Measurements from ENCODE around the gene EVC. TPM values are rescaled to one million over a fixed set of nuclear protein-coding genes. Genes with fewer than 3 reads are reported as not detected.

EVC gene
- total and polyA plus RNA-seq, 2 of the 8 experiments (the other 6 are each of a cell fraction or from before 2014, with no cell fraction given): 2.6 to 9.8 TPM

- Histone ChIP-seq H3K79me1 (ENCODE audit: low read depth, low read length) (no peaks in the 10 kb centered on the region), H3K4me2 (ENCODE audit: insufficient read depth in 1 of 2, low read depth in 2 of 2, low read length in 2 of 2) (no peak overlapping the region), H3K27ac (ENCODE audit: low read depth, low read length) (no peak overlapping the region), H4K20me1 (replicated peaks in 1 of 2; ENCODE audit: control insufficient read depth in 1 of 2, insufficient read depth in 2 of 2, low read length in 2 of 2) (no peaks in the 10 kb centered on the region), H4K5ac (ENCODE audit: insufficient read length, low read depth, low read length) (no peak overlapping the region), H2BK20ac (ENCODE audit: low read length) (no peak overlapping the region), H3K4me3 (ENCODE audit: extremely low read depth in 1 of 4, insufficient read depth in 2 of 4, low read depth in 3 of 4, low read length in 4 of 4) (no peak overlapping the region), H3K4me1 (replicated peaks in 1 of 4; ENCODE audit: control insufficient read depth in 3 of 4, insufficient read depth in 4 of 4, low read length in 3 of 4) (no peaks in the 10 kb centered on the region), H3K18ac (ENCODE audit: extremely low read depth, low read length) (no peak overlapping the region), H2BK120ac (replicated peaks; ENCODE audit: low read depth, low read length) (no peak overlapping the region), H3K36me3 (ENCODE audit: control insufficient read depth in 2 of 4, insufficient read depth in 4 of 4, low read length in 3 of 4) (peaks cover 0 to 4% (median 3%) of the 10 kb centered on the region in 4 experiments; a peak in 6 of 8 replicates), H3K79me2 (ENCODE audit: control insufficient read depth in 1 of 2, insufficient read depth in 2 of 2, low read length in 2 of 2) (no peaks in the 10 kb centered on the region), H3K9ac (replicated peaks in 1 of 4; ENCODE audit: extremely low read depth in 1 of 4, low read depth in 3 of 4, low read length in 3 of 4) (no peak overlapping the region), H3K56ac (replicated peaks; ENCODE audit: insufficient read length, low read depth, low read length) (no peak overlapping the region), H3K27me3 (replicated peaks in 1 of 4; ENCODE audit: control insufficient read depth in 3 of 4, extremely low read depth in 1 of 4, insufficient read depth in 3 of 4, low read length in 3 of 4) (no peaks in the 10 kb centered on the region), H4K91ac (replicated peaks; ENCODE audit: insufficient read length, low read length) (no peak overlapping the region), H3K4ac (replicated peaks; ENCODE audit: insufficient read length, low read depth, low read length) (no peak overlapping the region), H4K8ac (ENCODE audit: extremely low read depth, insufficient read depth, low read length) (no peak overlapping the region), H3K23ac (ENCODE audit: insufficient read length) (no peak overlapping the region), H2AFZ (ENCODE audit: low read length) (no peak overlapping the region), H3K23me2 (ENCODE audit: low read depth, low read length) (no peaks in the 10 kb centered on the region), H2BK12ac (ENCODE audit: low read depth, low read length) (no peak overlapping the region), H3K9me3 (ENCODE audit: insufficient read depth in 2 of 2, low read depth in 1 of 2, low read length in 1 of 2) (no peaks in the 10 kb centered on the region; a peak in 1 of 4 replicates), H2AK5ac (ENCODE audit: low read depth, low read length) (no peak overlapping the region), H2BK5ac (ENCODE audit: low read depth, low read length) (no peak overlapping the region), H2BK15ac (ENCODE audit: low read length) (no peak overlapping the region), H3K14ac (ENCODE audit: insufficient read length) (no peak overlapping the region)
- FAIRE-seq (no peak), DNase-seq (ENCODE audit: low read depth in 1 of 2, low spot score in 2 of 2) (no peak)
- CTCF ChIA-PET (ENCODE audit: partially characterized antibody): interaction anchor here (0.6 to 2.3 kb wide), 22 partner anchors 10 to 797 kb away, joined by 3 to 17 read pairs (median 4); no protein-coding TSS in a partner anchor
- POLR2A ChIA-PET (ENCODE audit: partially characterized antibody): interaction anchor here (1.1 kb wide), 1 partner anchor 40 kb away, joined by 3 read pairs; no protein-coding TSS in a partner anchor
- WGBS, 2 experiments (ENCODE audit: extremely low coverage in 1 of 2, insufficient coverage in 1 of 2, insufficient read length in 1 of 2, insufficient replicate concordance in 2 of 2, low coverage in 1 of 2, low lambda C conversion rate in 2 of 2, missing lambda C conversion rate in 1 of 2): 57% methylated on average over 1 of the region's 1 CpG; no CpG with 5 or more reads in 1 of the 2 experiments
- TF ChIP-seq EP300 (IDR thresholded peaks at IDR 0.05; ENCODE audit: borderline replicate concordance in 1 of 2, low read depth in 2 of 2, low read length in 2 of 2) (no peak), CHD2 (IDR thresholded peaks at IDR 0.05; ENCODE audit: low read length) (no peak), FOSL1 (IDR thresholded peaks at IDR 0.05; ENCODE audit: insufficient read depth, low read depth, low read length) (no peak), RFX5 (IDR thresholded peaks at IDR 0.05; ENCODE audit: borderline replicate concordance, low read depth, low read length) (no peak), E2F6 (IDR thresholded peaks at IDR 0.05) (no peak), BACH1 (IDR thresholded peaks at IDR 0.05; ENCODE audit: low read length) (no peak), CTCF (IDR thresholded peaks at IDR 0.05; ENCODE audit: control extremely low read depth in 1 of 3, insufficient read depth in 1 of 3, low read depth in 1 of 3, low read length in 3 of 3) (no peak), SP1 (IDR thresholded peaks at IDR 0.05; ENCODE audit: low read depth, low read length) (no peak), SP2 (IDR thresholded peaks at IDR 0.05; ENCODE audit: low read length) (no peak), SAP30 (IDR thresholded peaks at IDR 0.05; ENCODE audit: insufficient read depth, insufficient replicate concordance, low read length) (no peak)
These were observed 79.5 kb downstream of the EVC start for GRCh38 chr4:5790546-5790857.

All from H1 (cell line).